GM10266 (cell line): ENCODE measurements around the gene TBL1Y.

Experiments
- DNase-seq: peaks from one replicate; pipeline ENCODE4 v3.0.0; 2012; ENCODE audit errors: extremely low spot score
- TF ChIP-seq, protein P1 (sequence below): IDR thresholded peaks from 2 replicates; pipeline ENCODE4 v1.5.1; 2012; ENCODE audit warnings: mild to moderate bottlenecking, low read depth; ENCODE audit not compliant: control insufficient read depth, insufficient read depth; ENCODE audit errors: missing control alignments

TBL1Y gene

DNA sequence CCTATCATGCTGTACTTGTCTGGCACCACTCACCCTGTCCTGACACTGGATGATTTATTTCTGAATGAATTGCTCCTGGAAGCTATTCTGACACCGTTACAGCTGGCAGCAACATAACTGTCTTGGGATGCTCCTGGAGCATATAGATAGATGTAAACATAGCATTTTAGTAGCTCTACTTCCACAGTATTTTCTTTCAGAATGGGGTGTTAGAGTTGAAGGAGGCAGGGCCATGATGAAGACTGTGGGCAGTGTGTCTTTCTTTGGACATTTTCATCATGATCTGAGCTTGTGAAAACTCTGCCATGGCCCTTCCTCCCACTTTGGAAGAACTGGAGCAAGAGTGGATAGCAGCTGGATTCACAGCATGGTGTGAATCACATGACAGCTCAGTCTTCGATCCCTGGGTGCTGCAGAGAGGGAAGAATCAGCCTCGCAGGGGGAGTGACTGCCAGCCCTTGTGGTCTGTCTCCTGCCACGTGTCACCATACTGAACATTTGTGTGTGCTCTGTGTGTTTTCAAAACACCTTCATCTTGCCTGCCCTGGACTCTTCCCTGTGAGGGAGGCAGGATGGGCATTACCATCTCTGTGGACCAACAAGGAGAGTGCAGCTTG, 61.9 kb downstream of the TBL1Y start:
- no peak for DNase-seq
- TF ChIP-seq, protein P1, sequence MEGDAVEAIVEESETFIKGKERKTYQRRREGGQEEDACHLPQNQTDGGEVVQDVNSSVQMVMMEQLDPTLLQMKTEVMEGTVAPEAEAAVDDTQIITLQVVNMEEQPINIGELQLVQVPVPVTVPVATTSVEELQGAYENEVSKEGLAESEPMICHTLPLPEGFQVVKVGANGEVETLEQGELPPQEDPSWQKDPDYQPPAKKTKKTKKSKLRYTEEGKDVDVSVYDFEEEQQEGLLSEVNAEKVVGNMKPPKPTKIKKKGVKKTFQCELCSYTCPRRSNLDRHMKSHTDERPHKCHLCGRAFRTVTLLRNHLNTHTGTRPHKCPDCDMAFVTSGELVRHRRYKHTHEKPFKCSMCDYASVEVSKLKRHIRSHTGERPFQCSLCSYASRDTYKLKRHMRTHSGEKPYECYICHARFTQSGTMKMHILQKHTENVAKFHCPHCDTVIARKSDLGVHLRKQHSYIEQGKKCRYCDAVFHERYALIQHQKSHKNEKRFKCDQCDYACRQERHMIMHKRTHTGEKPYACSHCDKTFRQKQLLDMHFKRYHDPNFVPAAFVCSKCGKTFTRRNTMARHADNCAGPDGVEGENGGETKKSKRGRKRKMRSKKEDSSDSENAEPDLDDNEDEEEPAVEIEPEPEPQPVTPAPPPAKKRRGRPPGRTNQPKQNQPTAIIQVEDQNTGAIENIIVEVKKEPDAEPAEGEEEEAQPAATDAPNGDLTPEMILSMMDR = no peak

DNA sequence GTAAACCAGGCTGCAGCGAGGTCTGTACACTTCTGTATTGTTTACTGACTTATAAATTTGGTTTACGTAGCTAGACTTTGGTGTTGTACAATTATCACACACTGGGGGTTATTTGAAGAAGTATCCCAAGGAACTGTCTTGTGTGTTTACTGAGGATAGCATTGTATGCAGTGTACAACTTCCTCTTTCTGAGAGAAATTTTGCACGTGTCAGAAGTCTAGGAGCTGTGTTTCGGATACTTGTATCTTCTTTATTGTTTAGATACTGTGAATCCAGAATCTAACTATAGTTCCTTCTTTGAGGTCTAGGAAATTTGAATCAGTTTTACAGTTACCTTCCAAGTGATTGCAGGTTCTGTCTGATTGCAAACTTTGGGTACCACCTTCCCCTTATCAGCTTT, 64.5 kb downstream of the TBL1Y start:
- TF ChIP-seq, protein P1 = no peak
- no peak for DNase-seq

DNA sequence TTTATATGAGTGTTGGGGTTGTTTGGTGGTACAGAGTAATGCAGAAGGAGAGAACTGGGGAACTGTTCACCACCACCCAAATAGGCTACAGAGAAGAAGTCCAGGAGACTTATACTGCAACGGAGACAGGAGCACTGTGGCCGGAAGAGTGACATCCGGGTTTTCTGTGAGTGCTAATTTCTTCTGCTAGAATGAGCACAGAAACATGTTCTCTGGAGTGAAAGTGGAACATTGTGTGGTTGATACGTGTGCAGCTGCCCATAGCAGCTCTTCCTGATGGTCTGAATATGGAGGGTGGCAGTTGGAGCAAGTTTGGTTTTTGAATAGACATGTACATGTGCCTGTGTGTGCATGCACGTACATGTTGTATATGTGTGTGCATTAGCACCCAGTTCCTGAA, 67.3 kb downstream of the TBL1Y start:
- no peak for DNase-seq
- TF ChIP-seq, protein P1 = no peak

GRCh38 chrY:6983221-6983620, 72.7 kb downstream of the TBL1Y start:
- TF ChIP-seq, protein P1 = no peak
- DNase-seq = no peak

- DNase-seq = no peak
- TF ChIP-seq, protein P1 = no peak
Measured at GRCh38 chrY:6987811-6988210, 77.3 kb downstream of the TBL1Y start.

GRCh38 chrY:6989886-6990620, 79.6 kb downstream of the TBL1Y start:
- TF ChIP-seq, protein P1 = no peak
- DNase-seq = no peak

GRCh38 chrY:6992041-6992440, 81.5 kb downstream of the TBL1Y start:
- TF ChIP-seq, protein P1 = no peak
- no peak for DNase-seq
